ENCODE results near the gene TMEM167B. TPM values are rescaled to one million over a fixed set of nuclear protein-coding genes. Genes with fewer than 3 reads are reported as not detected.
"Not testable (repeated sequence)": the region's sequence is repeated elsewhere in the genome, so short reads cannot be mapped to it uniquely, and the experiment has no call there.

The TMEM167B gene
- total RNA-seq (10 to 100 TPM; 38.2 to 60.6 (median 48.5) TPM), polyA plus RNA-seq (17.1 TPM)
- long read RNA-seq, donor 1, transcript TMEM167B-201 (3 exons, 3,730 nt), result major isoform, 22 of 24 reads
- long read RNA-seq, donor 1, partial matches to known transcripts, result 0 of 24 reads
- long read RNA-seq, donor 1, other reads (novel, unspliced or antisense), result 1 of 24 reads
- long read RNA-seq, donor 2, transcript TMEM167B-201 (3 exons, 3,730 nt), result major isoform, 14 of 14 reads
- long read RNA-seq, donor 2, partial matches to known transcripts, result 0 of 14 reads
- long read RNA-seq, donor 2, other reads (novel, unspliced or antisense), result 0 of 14 reads
- long read RNA-seq, donor 3, transcript TMEM167B-201 (3 exons, 3,730 nt), result major isoform, 257 of 305 reads
- long read RNA-seq, donor 3, transcript TMEM167B-202 (2 exons, 964 nt), result minor isoform, 8 of 305 reads
- long read RNA-seq, donor 3, partial matches to known transcripts, result 15 of 305 reads
- long read RNA-seq, donor 3, other reads (novel, unspliced or antisense), result 25 of 305 reads
- long read RNA-seq, donor 4, transcript TMEM167B-201 (3 exons, 3,730 nt), result major isoform, 15 of 18 reads
- long read RNA-seq, donor 4, partial matches to known transcripts, result 1 of 18 reads
- long read RNA-seq, donor 4, other reads (novel, unspliced or antisense), result 1 of 18 reads

GRCh38 chr1:109090196-109091077 is at the start of gene TMEM167B:
TMEM167B (plus strand) TSS chr1:109090764; CDS start chr1:109090873, 109 bp downstream.
- no peaks in the 10 kb centered on the region for H3K4me1 ChIP-seq (ENCODE audit: control insufficient read depth, insufficient read depth, low read length)
- intact Hi-C loops (cut with DNase I), result no loop called here
- no peaks in the 10 kb centered on the region for H3K27me3 ChIP-seq (ENCODE audit: control insufficient read depth, insufficient read depth)
- 6% methylated on average over 67 of the region's 67 CpGs for WGBS
- H3K4me3 ChIP-seq (ENCODE audit: low read length), result peak within 1 kb of the TSS; percentile 82
- peak; percentile 90 to 96 (median 95) for DNase-seq
- H3K9me3 ChIP-seq (ENCODE audit: control insufficient read depth, low read length), result no peaks in the 10 kb centered on the region
- peak within 1 kb of the TSS; percentile 97 for H3K27ac ChIP-seq (ENCODE audit: low read length)
- peak; percentile 96 for ATAC-seq

GRCh38 chr1:109040989-109041620 is 49.5 kb upstream of the TMEM167B start:
- under 1% methylated on average over 44 of the region's 44 CpGs for WGBS
- ATAC-seq, result peak; percentile 40 to 51
- Histone ChIP-seq H3K9me3 (ENCODE audit: control insufficient read depth, low read length) (no peaks in the 10 kb centered on the region), H3K27ac (ENCODE audit: low read length) (peak overlapping the region; percentile 73), H3K4me1 (ENCODE audit: control insufficient read depth, insufficient read depth, low read length) (no peaks in the 10 kb centered on the region), H3K27me3 (ENCODE audit: control insufficient read depth, insufficient read depth) (no peaks in the 10 kb centered on the region), H3K4me3 (ENCODE audit: low read length) (peak overlapping the region; percentile 95)
- peak; percentile 34 to 76 (median 55) for DNase-seq
- intact Hi-C loops (cut with DNase I), result no loop called here

- Histone ChIP-seq H3K9me3 (ENCODE audit: control insufficient read depth, low read length) (no peaks in the 10 kb centered on the region), H3K27ac (ENCODE audit: low read length) (peak within 1 kb of the TSS; percentile 73), H3K4me3 (ENCODE audit: low read length) (peak within 1 kb of the TSS; percentile 95), H3K4me1 (ENCODE audit: control insufficient read depth, insufficient read depth, low read length) (no peaks in the 10 kb centered on the region), H3K27me3 (ENCODE audit: control insufficient read depth, insufficient read depth) (no peaks in the 10 kb centered on the region)
- DNase-seq (peak; percentile 95 to 98 (median 98)), ATAC-seq (peak; percentile 98 to 99)
- intact Hi-C loops (cut with DNase I), result no loop called here
- WGBS, result under 1% methylated on average over 90 of the region's 90 CpGs
These were observed 48.7 kb upstream of the TMEM167B start, which contains the start of gene WDR47 for GRCh38 chr1:109041621-109042468. WDR47 (minus strand) TSS chr1:109042102; CDS start chr1:109023512, 18,590 bp downstream.

GRCh38 chr1:109045595-109045994 is 45.0 kb upstream of the TMEM167B start:
- DNase-seq, result no peak
- ATAC-seq, result no peak
- H3K27ac ChIP-seq (ENCODE audit: low read length), result no peak overlapping the region
- intact Hi-C loops (cut with DNase I), result no loop called here
- WGBS, result 54% methylated on average over 1 of the region's 1 CpG
- no peaks in the 10 kb centered on the region for H3K27me3 ChIP-seq (ENCODE audit: control insufficient read depth, insufficient read depth)
- H3K4me1 ChIP-seq (ENCODE audit: control insufficient read depth, insufficient read depth, low read length), result no peaks in the 10 kb centered on the region
- H3K4me3 ChIP-seq (ENCODE audit: low read length), result no peak overlapping the region
- H3K9me3 ChIP-seq (ENCODE audit: control insufficient read depth, low read length), result no peaks in the 10 kb centered on the region

GRCh38 chr1:109046671-109047070 is 43.9 kb upstream of the TMEM167B start:
- ATAC-seq, result no peak
- DNase-seq, result no peak
- no peaks in the 10 kb centered on the region for H3K27me3 ChIP-seq (ENCODE audit: control insufficient read depth, insufficient read depth)
- no peak overlapping the region for H3K4me3 ChIP-seq (ENCODE audit: low read length)
- intact Hi-C loops (cut with DNase I), result no loop called here
- no peaks in the 10 kb centered on the region for H3K4me1 ChIP-seq (ENCODE audit: control insufficient read depth, insufficient read depth, low read length)
- WGBS, result 81% methylated on average over 4 of the region's 4 CpGs
- no peak overlapping the region for H3K27ac ChIP-seq (ENCODE audit: low read length)
- H3K9me3 ChIP-seq (ENCODE audit: control insufficient read depth, low read length), result no peaks in the 10 kb centered on the region

GRCh38 chr1:109047339-109047738 is 43.2 kb upstream of the TMEM167B start:
- intact Hi-C loops (cut with DNase I), result no loop called here
- H3K4me3 ChIP-seq (ENCODE audit: low read length), result no peak overlapping the region
- no peaks in the 10 kb centered on the region for H3K27me3 ChIP-seq (ENCODE audit: control insufficient read depth, insufficient read depth)
- WGBS, result 73% methylated on average over 6 of the region's 6 CpGs
- H3K9me3 ChIP-seq (ENCODE audit: control insufficient read depth, low read length), result no peaks in the 10 kb centered on the region
- ATAC-seq (no peak), DNase-seq (no peak)
- no peak overlapping the region for H3K27ac ChIP-seq (ENCODE audit: low read length)
- H3K4me1 ChIP-seq (ENCODE audit: control insufficient read depth, insufficient read depth, low read length), result no peaks in the 10 kb centered on the region

GRCh38 chr1:109048335-109048734 is 42.2 kb upstream of the TMEM167B start:
- Histone ChIP-seq H3K4me3 (ENCODE audit: low read length) (no peak overlapping the region), H3K9me3 (ENCODE audit: control insufficient read depth, low read length) (no peaks in the 10 kb centered on the region), H3K27me3 (ENCODE audit: control insufficient read depth, insufficient read depth) (no peaks in the 10 kb centered on the region), H3K4me1 (ENCODE audit: control insufficient read depth, insufficient read depth, low read length) (no peaks in the 10 kb centered on the region), H3K27ac (ENCODE audit: low read length) (no peak overlapping the region)
- intact Hi-C loops (cut with DNase I), result no loop called here
- DNase-seq (no peak), ATAC-seq (no peak)
- 31% methylated on average over 2 of the region's 2 CpGs for WGBS

GRCh38 chr1:109050228-109050995 is 40.2 kb upstream of the TMEM167B start:
- H3K27me3 ChIP-seq (ENCODE audit: control insufficient read depth, insufficient read depth), result no peaks in the 10 kb centered on the region
- H3K9me3 ChIP-seq (ENCODE audit: control insufficient read depth, low read length), result no peaks in the 10 kb centered on the region
- WGBS, result 78% methylated on average over 7 of the region's 7 CpGs
- no peak overlapping the region for H3K27ac ChIP-seq (ENCODE audit: low read length)
- intact Hi-C loops (cut with DNase I), result no loop called here
- no peak for ATAC-seq
- H3K4me3 ChIP-seq (ENCODE audit: low read length), result no peak overlapping the region
- H3K4me1 ChIP-seq (ENCODE audit: control insufficient read depth, insufficient read depth, low read length), result no peaks in the 10 kb centered on the region
- DNase-seq, result no peak

GRCh38 chr1:109052145-109052544 is 38.4 kb upstream of the TMEM167B start:
- ATAC-seq; H3K27ac ChIP-seq (ENCODE audit: low read length); intact Hi-C loops (cut with DNase I); DNase-seq; H3K4me3 ChIP-seq (ENCODE audit: low read length); H3K4me1 ChIP-seq (ENCODE audit: control insufficient read depth, insufficient read depth, low read length); H3K9me3 ChIP-seq (ENCODE audit: control insufficient read depth, low read length); H3K27me3 ChIP-seq (ENCODE audit: control insufficient read depth, insufficient read depth): not testable (repeated sequence)
- 93% methylated on average over 3 of the region's 3 CpGs for WGBS

Data from right cardiac atrium (tissue), 5 donors.